ENCODE measurements around the gene KIF2B.
"Not testable (repeated sequence)": the region's sequence is repeated elsewhere in the genome, so short reads cannot be mapped to it uniquely, and the experiment has no call there.

KIF2B gene, protein sequence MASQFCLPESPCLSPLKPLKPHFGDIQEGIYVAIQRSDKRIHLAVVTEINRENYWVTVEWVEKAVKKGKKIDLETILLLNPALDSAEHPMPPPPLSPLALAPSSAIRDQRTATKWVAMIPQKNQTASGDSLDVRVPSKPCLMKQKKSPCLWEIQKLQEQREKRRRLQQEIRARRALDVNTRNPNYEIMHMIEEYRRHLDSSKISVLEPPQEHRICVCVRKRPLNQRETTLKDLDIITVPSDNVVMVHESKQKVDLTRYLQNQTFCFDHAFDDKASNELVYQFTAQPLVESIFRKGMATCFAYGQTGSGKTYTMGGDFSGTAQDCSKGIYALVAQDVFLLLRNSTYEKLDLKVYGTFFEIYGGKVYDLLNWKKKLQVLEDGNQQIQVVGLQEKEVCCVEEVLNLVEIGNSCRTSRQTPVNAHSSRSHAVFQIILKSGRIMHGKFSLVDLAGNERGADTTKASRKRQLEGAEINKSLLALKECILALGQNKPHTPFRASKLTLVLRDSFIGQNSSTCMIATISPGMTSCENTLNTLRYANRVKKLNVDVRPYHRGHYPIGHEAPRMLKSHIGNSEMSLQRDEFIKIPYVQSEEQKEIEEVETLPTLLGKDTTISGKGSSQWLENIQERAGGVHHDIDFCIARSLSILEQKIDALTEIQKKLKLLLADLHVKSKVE

DNA sequence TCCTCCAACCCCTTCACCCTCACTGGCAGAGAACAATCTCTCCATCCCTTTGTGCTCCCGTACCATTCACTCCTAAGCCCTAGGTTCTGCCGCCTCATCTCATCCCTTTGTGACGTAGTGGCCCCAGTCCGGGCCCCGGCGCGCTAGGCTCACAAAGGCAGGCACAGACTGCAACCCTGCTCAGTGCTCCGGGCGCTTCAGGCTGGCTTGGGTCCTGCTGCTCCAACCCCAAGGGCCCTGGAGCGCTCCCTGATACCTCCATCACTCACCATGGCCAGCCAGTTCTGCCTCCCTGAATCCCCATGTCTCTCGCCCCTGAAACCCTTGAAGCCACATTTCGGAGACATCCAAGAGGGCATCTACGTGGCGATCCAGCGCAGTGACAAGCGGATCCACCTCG, at the start of gene KIF2B:
KIF2B (plus strand) TSS at position 164 of the 400 bp plus-strand sequence; CDS start at position 271, 107 bp downstream.
- no peak for DNase-seq (ENCODE audit: low spot score)

- no peak for DNase-seq (ENCODE audit: low spot score)
Observed at GRCh38 chr17:53780320-53780719, 42.4 kb upstream of the KIF2B start.

GRCh38 chr17:53791551-53791950, 31.2 kb upstream of the KIF2B start:
- no peak for DNase-seq (ENCODE audit: low spot score)

GRCh38 chr17:53792451-53792850, 30.3 kb upstream of the KIF2B start:
- DNase-seq (ENCODE audit: low spot score), result no peak

DNA sequence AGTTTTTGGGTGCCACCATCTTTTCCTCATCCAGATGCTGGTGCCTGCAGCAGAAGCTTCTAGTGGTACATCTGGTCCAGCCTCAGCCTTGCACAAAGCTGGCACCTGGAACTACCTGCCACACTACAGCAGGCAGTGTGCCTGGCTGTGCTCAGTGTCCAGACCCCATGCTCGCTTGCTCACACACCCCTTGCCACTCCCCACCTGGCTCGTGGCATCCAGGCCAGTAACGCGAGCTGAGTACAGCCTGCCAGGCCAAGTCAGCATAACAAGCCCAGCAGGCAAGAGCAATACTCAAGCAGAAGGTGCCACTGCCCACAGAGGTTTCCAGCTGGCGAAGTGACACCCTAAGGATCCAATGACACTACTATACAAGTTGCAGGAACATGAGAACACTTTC, 29.7 kb upstream of the KIF2B start:
- DNase-seq (ENCODE audit: low spot score), result no peak

GRCh38 chr17:53794875-53795274, 27.9 kb upstream of the KIF2B start:
- no peak for DNase-seq (ENCODE audit: low spot score)

DNA sequence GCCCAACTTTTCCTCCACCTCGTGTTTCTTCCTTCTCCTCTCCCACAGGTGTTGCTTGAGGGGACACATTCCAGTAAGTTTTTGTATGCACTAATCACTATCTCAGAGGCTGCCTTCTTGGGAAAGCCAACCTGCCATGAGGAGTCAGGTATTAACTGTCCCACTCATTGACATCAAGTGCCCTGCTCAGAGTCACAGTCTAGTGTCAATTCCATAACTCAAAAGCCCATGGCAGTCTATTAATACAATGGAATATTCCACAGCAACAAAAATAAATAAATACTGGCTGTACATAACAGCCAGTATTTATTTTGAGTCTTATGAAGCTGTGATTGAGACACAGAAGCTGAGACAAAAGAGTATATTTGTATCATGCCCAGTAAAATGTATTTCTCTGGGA, 26.1 kb upstream of the KIF2B start:
- no peak for DNase-seq (ENCODE audit: low spot score)

GRCh38 chr17:53797501-53797900, 25.2 kb upstream of the KIF2B start:
- no peak for DNase-seq (ENCODE audit: low spot score)

GRCh38 chr17:53804437-53804836, 18.3 kb upstream of the KIF2B start:
- DNase-seq (ENCODE audit: low spot score), result no peak

DNA sequence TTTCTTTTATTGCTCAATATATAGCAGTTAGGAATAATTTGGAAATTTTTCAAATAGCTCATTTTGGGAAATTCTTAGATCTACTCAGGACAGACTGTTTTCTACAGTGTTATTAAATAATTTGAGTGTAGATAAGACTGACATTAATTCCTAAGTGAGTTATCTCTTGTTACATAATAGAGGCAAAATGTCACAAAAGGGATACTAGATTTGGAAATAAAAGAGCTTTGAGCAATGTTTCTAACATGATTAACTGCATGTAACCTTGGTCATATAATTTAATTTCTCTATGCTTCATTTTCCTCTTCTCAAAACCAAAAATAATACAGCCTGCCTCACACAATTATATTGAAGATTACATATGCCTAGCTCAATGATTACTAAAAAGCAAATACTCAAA, 16.3 kb upstream of the KIF2B start:
- DNase-seq (ENCODE audit: low spot score), result no peak

- DNase-seq (ENCODE audit: low spot score), result no peak
Observed at GRCh38 chr17:53807286-53807685, 15.4 kb upstream of the KIF2B start.

DNA sequence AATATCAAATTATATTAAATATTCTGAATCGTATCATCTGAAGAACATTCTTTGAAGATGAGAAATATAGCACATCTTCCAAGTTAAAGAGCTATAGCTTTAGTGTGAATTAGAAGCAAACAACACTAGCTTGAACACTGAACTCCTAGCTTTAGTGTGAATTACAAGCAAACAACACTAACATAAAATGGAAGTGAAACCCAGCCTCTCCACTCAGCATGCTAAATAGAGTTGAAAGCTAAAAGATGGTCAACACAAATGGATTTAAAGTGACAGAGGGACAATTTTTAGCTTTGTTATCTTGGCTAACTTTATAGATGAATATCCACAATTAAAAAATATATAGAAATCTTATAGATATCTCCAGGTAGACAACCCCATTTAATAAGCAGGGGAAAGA, 4.5 kb upstream of the KIF2B start:
- DNase-seq (ENCODE audit: low spot score), result no peak

DNA sequence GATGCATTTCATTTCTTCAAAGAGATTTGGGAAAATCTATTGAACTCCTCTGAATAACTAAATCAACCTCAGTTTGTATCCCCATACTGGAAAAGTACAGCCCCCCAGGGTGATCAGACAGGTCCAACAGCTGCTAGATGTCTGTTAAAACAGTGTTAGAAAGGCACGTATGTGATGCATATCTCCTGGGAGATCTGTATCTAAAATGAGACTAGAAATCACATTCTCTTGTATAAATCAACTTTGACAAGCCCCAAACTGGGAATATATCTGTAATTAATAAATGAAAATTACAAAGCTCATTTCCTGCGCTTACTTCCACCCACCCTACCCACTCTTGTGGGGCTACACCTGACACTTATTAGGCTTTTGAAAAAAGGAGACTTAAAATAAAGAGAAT, 3.8 kb upstream of the KIF2B start:
- no peak for DNase-seq (ENCODE audit: low spot score)

DNA sequence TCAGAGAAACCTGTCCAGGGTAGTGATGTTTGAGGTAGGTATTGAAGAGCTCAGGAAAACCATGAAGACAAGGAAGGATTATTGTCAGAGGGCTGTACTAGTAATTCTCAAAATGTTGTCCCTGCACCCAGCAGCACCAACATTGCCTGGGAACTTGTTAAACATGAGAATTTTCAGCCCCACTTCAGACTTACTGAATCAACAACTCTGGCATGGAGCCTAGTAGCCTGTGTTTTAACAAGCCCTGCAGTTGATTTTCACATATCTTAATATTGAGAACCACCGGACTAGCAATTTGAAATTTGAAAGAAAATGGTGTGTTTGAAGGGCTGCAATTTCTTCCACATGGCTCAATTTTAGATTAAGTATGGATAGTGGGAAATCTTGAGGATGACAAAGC, 2.8 kb upstream of the KIF2B start:
- no peak for DNase-seq (ENCODE audit: low spot score)

- no peak for DNase-seq (ENCODE audit: low spot score)
Observed at GRCh38 chr17:53823341-53824050, 769 bp downstream of the KIF2B start.

GRCh38 chr17:53834771-53835170, 12.0 kb downstream of the KIF2B start:
- not testable (repeated sequence) for DNase-seq (ENCODE audit: low spot score)

DNA sequence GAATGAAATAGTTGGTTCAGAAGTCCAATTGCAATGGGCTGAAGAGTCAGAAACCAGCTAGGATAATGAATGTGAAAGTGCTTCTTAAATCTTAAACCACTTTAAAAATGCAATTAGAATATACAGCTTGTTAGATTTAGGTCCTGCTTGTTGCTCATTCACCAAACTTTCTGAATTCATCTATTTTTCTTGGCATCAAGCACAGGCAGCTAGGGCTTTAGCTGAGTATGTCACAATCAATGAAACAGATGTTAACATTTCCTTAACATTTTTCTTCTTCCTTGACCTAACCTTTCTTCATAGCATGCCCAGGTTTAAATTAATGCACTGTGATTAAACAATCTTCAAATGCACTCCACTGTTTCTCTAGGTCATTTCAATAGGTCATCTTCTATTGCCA, 14.4 kb downstream of the KIF2B start:
- no peak for DNase-seq (ENCODE audit: low spot score)

- no peak for DNase-seq (ENCODE audit: low spot score)
Observed at GRCh38 chr17:53844491-53845107, 21.9 kb downstream of the KIF2B start.

- DNase-seq (ENCODE audit: low spot score), result not testable (repeated sequence)
Observed at GRCh38 chr17:53871128-53871527, 48.4 kb downstream of the KIF2B start.

Measured in hematopoietic multipotent progenitor cell treated with erythropoietin and hydrocortisone succinate and interleukin-3 and kit ligand, for 15 days (in vitro differentiated cells).